GM19025 (cell line): ENCODE data around the gene DBX1.
"Not testable (repeated sequence)": the region's sequence is repeated elsewhere in the genome, so short reads cannot be mapped to it uniquely, and the experiment has no call there.

Experiments
- ATAC-seq: cut with Tn5 transposase; IDR thresholded peaks from one replicate; pipeline ENCODE4 v1.9.1; 2021; ENCODE audit warnings: mild to moderate bottlenecking, low read depth, moderate library complexity; ENCODE audit not compliant: unreplicated experiment

The DBX1 gene, protein sequence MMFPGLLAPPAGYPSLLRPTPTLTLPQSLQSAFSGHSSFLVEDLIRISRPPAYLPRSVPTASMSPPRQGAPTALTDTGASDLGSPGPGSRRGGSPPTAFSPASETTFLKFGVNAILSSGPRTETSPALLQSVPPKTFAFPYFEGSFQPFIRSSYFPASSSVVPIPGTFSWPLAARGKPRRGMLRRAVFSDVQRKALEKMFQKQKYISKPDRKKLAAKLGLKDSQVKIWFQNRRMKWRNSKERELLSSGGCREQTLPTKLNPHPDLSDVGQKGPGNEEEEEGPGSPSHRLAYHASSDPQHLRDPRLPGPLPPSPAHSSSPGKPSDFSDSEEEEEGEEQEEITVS

GRCh38 chr11:20160425-20161229 lies at the start of gene DBX1:
DBX1 (minus strand) TSS chr11:20160475; CDS start chr11:20160324, 151 bp downstream.
- no peak for ATAC-seq

GRCh38 chr11:20208622-20209111 lies 48.4 kb upstream of the DBX1 start:
- no peak for ATAC-seq

DNA sequence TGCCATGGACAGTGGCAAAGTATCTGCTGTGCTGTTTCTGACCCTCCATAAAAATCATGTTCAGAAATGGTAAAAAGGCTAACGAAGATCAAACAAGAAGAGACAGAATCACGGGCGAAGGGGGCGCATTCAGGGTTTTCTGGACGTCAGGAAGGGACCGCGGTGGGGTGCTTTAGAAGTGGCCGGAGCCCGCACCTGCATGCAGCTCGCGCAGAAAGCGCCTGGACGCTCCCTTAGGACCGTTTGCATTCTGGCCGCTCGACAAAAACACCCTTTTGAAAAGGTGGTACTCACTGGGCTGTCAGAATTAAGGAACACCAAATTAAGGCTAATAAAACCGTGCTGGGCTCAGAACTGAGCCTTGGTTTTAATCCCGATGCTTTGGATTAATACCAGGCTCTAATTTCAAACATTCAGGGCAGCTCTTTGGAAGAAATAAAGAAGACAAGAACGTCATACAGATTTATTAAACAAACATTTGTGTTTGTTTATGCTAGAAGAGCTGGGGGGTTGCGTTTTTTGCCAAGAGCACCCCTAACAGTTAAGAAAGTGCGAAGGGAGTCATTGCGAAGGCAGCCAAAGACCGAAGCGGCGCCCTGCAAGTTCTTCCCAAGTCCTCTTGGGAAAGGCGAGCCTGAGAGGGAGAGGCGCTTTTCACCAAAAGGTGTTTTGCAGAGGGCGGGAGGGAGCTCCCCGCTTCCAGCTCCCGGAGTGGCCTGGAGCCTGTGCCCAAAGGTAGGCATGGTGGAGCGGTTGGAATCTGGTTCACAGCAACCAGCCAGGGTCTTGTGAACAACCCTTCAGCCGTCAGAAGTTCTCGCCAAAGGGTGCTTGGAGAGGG lies 47.7 kb upstream of the DBX1 start:
- ATAC-seq: no peak

- no peak for ATAC-seq
Measured at GRCh38 chr11:20205807-20206206, 45.5 kb upstream of the DBX1 start.

DNA sequence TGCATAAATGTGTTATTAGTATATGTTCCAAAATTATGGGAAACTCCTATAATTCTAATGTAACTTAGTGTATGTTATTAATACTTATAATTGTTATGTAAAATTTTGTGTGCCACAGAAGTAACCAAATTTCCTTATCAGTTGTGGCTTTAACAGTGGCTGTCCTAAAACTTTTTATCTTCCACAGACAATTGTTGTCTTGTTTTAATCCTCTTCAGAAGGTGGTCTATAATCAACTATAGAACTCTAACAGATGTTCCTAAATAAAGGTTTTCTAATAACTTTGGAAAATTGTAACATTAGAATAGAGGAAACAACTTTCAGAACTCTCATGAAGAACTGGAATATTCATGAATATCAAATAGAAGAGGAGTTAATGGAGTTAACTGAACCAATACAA lies 44.4 kb upstream of the DBX1 start:
- no peak for ATAC-seq

- no peak for ATAC-seq
Measured at GRCh38 chr11:20203831-20204230, 43.6 kb upstream of the DBX1 start.

DNA sequence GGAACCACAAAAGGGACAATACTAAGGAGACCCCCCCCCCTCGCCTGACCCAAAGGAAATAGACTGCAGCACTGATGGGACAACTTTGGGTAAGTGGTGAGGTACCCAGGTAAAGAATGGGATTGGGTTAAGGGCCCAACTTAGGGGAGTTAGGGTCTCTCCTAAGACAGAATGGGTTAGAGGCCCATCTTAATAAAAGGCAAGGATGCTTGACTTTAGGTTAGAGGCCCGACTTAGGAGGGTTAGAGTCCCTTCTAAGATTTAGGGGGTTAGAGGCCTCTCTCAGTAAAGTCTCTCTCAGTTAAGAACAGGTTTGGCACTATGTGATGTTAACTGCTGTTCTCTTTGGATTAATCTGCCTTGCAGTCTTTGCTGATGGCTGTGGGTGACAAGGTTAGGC lies 41.0 kb upstream of the DBX1 start:
- no peak for ATAC-seq

DNA sequence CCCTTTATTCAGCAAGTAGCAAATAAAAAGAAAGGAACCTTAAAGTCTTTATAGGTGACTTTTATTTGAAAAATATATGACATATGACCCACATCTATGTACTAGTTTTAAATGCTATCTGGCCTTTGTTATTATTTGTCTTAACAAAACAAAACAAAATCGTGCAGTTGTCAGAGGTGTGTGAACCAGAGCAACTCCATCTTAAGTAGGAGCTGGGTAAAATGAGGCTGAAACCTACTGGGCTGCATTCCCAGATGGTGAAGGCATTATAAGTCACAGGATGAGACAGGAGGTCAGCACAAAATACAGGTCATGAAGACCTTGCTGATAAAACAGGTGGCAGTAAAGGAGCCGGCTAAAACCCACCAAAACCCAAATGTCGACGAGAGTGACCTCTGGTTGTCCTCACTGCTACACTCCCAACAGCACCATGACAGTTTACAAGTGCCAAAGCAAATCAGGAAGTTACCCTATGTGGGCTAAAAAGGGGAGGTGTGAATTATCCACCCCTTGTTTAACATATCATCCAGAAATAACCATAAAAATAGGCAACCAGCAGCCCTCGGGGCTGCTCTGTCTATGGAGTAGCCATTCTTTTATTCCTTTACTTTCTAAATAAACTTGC lies 40.2 kb upstream of the DBX1 start:
- ATAC-seq: not testable (repeated sequence)

- ATAC-seq: no peak
Measured at GRCh38 chr11:20197881-20198280, 37.6 kb upstream of the DBX1 start.

GRCh38 chr11:20194470-20194869 lies 34.2 kb upstream of the DBX1 start:
- ATAC-seq: no peak

DNA sequence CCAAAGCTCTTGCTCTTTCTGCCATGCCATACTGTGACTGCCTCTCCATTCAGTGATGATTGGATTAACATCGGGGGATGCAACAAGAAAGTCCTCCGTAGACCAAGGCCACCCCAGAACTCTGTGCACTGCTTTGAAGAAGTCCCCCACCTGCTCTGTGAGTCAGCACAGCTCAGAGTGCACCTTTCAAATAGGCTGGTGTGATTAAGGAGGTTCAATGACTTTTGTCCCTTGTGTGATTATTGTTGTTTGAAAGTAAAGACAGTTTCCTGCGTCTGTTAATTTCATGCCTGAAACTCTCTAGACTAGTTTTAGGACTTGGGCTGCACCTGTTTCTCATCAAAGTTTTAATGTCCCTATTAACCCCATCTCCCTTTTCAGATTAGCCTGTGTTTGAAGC lies 33.0 kb upstream of the DBX1 start:
- no peak for ATAC-seq

DNA sequence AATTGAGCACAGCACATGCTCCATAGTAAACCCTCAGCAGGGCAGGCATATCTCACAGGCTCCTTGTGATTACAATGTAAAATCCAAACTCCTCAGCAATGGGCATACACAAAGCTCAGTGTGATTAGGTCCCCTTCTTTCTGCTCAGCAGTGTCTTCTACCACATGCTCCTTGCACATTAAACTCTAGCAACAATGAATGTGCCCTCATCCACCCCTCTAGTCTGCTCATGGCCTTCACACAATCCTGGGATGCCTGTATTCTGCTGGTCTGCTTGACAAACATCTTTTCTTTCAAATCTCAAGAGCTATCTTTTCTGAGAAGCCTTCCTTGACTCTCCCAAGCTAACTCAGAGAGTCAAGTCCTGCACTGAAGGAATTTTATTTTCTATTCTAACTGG lies 32.4 kb upstream of the DBX1 start:
- no peak for ATAC-seq

DNA sequence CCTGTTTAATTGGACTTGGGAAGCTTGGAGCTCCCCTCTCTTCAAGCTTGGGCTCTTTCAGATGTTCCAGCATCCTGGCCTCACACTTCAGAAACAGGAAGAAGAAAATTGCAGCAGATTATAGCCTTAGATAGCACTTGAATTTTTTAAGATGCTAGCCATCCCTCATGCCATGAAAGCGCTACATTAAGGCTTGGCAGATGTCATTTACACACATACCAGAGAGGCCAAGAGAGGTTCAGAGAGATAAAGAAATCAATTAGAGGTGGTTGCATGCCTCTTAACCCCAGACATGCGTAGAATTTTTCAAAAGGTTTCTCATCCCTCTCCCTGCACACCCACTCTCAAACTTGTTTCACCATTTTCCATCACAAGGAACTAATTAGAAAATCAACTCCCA lies 31.9 kb upstream of the DBX1 start:
- ATAC-seq: no peak

DNA sequence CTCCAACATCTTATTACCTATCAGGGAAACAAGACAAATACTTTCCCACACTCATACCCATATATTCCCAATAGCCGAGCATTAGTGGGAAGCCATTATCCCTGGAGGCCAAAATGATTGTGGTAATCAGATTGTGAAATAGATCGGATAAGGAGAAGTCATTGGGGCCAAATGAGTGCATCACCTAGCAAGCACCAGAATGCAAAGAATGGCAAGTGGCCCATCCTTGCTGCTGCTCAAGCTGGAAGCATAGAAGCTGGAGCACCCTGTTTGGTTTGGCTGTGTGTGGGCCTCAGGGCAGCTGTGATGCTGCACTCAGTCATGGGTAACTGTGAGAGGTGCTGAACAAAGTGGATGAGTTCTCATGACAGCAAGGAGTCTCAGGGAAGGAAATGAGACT lies 18.7 kb upstream of the DBX1 start:
- ATAC-seq: no peak

DNA sequence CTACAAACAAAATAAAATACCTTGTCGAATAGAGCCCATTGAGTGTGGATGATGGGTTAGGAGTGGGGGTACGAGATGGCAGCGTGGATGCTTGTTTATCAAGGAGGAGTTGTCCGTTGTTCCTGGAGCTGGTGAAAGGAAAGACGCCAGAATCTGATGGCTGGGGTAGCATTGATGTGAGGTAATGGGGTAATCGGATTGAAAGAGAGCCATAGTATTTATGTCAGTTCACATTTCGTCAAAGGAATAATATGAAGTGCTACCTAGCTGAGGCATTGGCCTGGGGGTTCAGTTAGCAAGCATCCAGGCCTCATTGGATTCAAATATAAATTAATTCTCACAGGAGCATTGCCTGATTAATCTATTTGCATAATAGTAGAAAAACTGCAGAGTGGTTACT lies 16.9 kb upstream of the DBX1 start:
- ATAC-seq: no peak

GRCh38 chr11:20172721-20173447 lies 12.6 kb upstream of the DBX1 start:
- ATAC-seq: no peak

DNA sequence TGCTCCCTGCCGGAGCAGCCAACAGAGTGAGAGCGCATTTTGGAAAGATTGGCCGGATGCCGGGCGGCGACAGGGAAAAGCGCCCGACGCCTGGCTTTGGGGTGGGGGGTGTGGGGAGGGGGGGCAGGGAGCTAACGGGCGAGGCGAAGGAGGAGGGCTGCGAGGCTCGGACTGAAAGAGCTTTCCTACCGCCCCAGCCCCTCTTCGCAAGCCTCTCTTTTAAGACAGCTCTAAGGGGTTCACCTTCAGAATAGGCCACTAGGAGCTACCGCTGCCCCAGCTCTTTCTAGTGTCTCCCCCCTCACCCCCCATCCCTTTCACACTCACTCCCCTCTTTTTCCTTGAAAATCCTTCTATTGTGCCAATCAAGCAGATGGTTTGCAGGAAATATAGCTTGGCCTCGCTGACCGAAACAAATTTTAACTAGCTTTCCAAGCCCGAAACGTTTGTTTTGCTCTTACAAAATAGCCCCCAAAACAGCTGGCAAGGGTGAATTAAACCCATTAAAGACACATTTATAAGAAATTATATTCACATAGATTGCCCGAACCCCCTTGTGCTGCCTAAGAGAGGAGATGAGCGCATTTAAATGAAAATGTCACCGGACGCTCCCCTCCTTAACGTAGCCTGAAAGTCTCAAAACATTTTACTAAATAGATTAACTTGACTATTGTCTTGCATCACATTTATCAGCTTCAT lies 3.7 kb upstream of the DBX1 start:
- no peak for ATAC-seq

GRCh38 chr11:20162824-20163782 lies 2.8 kb upstream of the DBX1 start:
- ATAC-seq: no peak
